Measurements from ENCODE around the gene ZBTB16.

Gene ZBTB16

GRCh38 chr11:114152162-114152561 is 92.7 kb downstream of the ZBTB16 start:
- TF ChIP-seq CTCF (IDR thresholded peaks at IDR 0.05; ENCODE audit: control extremely low read depth, extremely low read depth, low read depth, missing control alignments) = no peak
- CTCF ChIA-PET = no interaction called here
- POLR2A ChIA-PET = no interaction called here
- no peak for DNase-seq (ENCODE audit: extremely low spot score)

- ChIA-PET POLR2A (no interaction called here), CTCF (no interaction called here)
- no peak for DNase-seq (ENCODE audit: extremely low spot score)
- TF ChIP-seq CTCF (IDR thresholded peaks at IDR 0.05; ENCODE audit: control extremely low read depth, extremely low read depth, low read depth, missing control alignments) = no peak
These were observed 93.3 kb downstream of the ZBTB16 start for GRCh38 chr11:114152785-114153184.

- CTCF ChIA-PET = no interaction called here
- DNase-seq (ENCODE audit: extremely low spot score) = no peak
- no peak for TF ChIP-seq CTCF (IDR thresholded peaks at IDR 0.05; ENCODE audit: control extremely low read depth, extremely low read depth, low read depth, missing control alignments)
- POLR2A ChIA-PET = no interaction called here
These were observed 93.7 kb downstream of the ZBTB16 start for GRCh38 chr11:114153224-114153623.

GRCh38 chr11:114154271-114155047 is 94.9 kb downstream of the ZBTB16 start:
- no peak for TF ChIP-seq CTCF (IDR thresholded peaks at IDR 0.05; ENCODE audit: control extremely low read depth, extremely low read depth, low read depth, missing control alignments)
- ChIA-PET POLR2A (no interaction called here), CTCF (no interaction called here)
- DNase-seq (ENCODE audit: extremely low spot score) = no peak

- ChIA-PET CTCF (no interaction called here), POLR2A (no interaction called here)
- DNase-seq (ENCODE audit: extremely low spot score) = no peak
- TF ChIP-seq CTCF (IDR thresholded peaks at IDR 0.05; ENCODE audit: control extremely low read depth, extremely low read depth, low read depth, missing control alignments) = no peak
These were observed 95.6 kb downstream of the ZBTB16 start for GRCh38 chr11:114155116-114155515.

- ChIA-PET POLR2A (no interaction called here), CTCF (no interaction called here)
- TF ChIP-seq CTCF (IDR thresholded peaks at IDR 0.05; ENCODE audit: control extremely low read depth, extremely low read depth, low read depth, missing control alignments) = no peak
- DNase-seq (ENCODE audit: extremely low spot score) = no peak
These were observed 96.6 kb downstream of the ZBTB16 start for GRCh38 chr11:114156131-114156581.

All from GM10248 (cell line).